ENCODE data around the gene REXO4.

Gene REXO4

DNA sequence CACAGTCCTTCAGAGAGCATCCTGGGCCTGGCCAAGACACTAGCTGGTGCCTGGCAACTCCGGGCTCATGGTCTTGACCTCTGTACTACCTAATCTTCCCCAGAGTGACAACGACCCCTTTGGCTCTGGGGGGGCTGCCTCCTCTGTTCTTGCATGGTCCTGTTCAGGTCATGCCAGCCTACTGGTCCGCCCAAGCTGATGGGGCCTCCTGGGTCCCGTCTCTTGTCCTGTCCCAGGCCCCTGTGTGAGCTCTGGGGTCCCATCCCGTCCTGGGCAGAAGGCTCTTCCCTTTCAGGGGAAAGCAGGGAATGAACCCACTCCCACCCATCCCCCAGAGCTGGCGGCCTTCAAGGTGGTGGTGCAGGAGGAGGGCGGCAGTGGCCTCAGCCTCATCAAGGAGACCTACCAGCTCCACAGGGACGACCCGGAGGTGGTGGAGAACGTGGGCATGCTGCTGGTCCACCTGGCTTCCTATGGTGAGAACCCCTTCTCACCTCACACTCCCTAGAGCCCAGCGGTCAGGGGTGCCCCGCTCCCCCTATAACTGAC is 13.3 kb downstream of the REXO4 start:
- ATAC-seq (ENCODE audit: low read depth) (no peak), DNase-seq (ENCODE audit: low spot score) (peak; percentile 46)
- no peak overlapping the region for H3K4me3 ChIP-seq (ENCODE audit: severe bottlenecking)
- H3K27ac ChIP-seq (ENCODE audit: poor library complexity, severe bottlenecking), result no peak overlapping the region
- TF ChIP-seq, protein P1, sequence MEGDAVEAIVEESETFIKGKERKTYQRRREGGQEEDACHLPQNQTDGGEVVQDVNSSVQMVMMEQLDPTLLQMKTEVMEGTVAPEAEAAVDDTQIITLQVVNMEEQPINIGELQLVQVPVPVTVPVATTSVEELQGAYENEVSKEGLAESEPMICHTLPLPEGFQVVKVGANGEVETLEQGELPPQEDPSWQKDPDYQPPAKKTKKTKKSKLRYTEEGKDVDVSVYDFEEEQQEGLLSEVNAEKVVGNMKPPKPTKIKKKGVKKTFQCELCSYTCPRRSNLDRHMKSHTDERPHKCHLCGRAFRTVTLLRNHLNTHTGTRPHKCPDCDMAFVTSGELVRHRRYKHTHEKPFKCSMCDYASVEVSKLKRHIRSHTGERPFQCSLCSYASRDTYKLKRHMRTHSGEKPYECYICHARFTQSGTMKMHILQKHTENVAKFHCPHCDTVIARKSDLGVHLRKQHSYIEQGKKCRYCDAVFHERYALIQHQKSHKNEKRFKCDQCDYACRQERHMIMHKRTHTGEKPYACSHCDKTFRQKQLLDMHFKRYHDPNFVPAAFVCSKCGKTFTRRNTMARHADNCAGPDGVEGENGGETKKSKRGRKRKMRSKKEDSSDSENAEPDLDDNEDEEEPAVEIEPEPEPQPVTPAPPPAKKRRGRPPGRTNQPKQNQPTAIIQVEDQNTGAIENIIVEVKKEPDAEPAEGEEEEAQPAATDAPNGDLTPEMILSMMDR (IDR thresholded peaks at IDR 0.05; ENCODE audit: poor library complexity, severe bottlenecking), result no peak
- H3K9me3 ChIP-seq (ENCODE audit: severe bottlenecking), result no peaks in the 10 kb centered on the region
- H3K4me1 ChIP-seq (ENCODE audit: insufficient read depth, poor library complexity, severe bottlenecking), result no peaks in the 10 kb centered on the region
- peaks cover 45% of the 10 kb centered on the region for H3K36me3 ChIP-seq (ENCODE audit: low read depth)
- H3K27me3 ChIP-seq (ENCODE audit: insufficient read depth, poor library complexity, severe bottlenecking), result no peaks in the 10 kb centered on the region

DNA sequence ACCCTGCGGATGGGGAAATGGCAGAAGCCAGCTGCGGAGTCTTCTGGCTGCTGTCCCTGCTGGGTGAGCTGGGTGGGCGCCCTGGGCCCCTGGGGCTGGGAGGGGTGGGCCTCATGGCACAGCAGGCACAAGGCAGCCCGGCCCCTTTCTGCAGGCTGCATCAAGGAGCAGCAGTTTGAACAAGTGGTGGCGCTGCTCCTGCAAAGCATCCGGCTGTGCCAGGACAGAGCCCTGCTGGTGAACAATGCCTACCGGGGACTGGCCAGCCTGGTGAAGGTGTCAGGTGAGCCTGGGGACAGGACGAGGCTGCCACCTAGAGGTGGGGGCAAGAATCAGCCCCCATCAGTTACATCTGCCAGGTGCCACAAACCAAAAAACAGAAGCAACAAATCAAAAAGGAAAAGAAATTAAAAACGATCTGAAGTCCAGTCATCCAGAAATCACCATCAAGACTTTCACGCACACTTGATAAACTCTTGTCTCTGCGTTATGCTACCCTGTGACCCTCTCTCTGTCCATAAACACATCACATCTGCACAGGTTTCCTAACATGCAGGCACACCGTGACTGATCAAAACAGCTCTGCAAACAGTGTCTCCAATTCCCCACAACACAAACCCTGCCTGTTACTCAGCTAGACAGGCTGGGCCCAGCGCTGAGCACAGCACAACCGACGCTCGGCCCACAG is 13.9 kb downstream of the REXO4 start:
- DNase-seq (ENCODE audit: low spot score), result peak; percentile 61
- no peak overlapping the region for H3K27ac ChIP-seq (ENCODE audit: poor library complexity, severe bottlenecking)
- H3K4me1 ChIP-seq (ENCODE audit: insufficient read depth, poor library complexity, severe bottlenecking), result no peaks in the 10 kb centered on the region
- H3K9me3 ChIP-seq (ENCODE audit: severe bottlenecking), result no peaks in the 10 kb centered on the region
- H3K4me3 ChIP-seq (ENCODE audit: severe bottlenecking), result no peak overlapping the region
- TF ChIP-seq, protein P1 (IDR thresholded peaks at IDR 0.05; ENCODE audit: poor library complexity, severe bottlenecking), result peak; percentile 62
- peaks cover 39% of the 10 kb centered on the region for H3K36me3 ChIP-seq (ENCODE audit: low read depth)
- peak; percentile 16; the same call in 1 of the 3 replicates for ATAC-seq (ENCODE audit: low read depth)
- no peaks in the 10 kb centered on the region for H3K27me3 ChIP-seq (ENCODE audit: insufficient read depth, poor library complexity, severe bottlenecking)

DNA sequence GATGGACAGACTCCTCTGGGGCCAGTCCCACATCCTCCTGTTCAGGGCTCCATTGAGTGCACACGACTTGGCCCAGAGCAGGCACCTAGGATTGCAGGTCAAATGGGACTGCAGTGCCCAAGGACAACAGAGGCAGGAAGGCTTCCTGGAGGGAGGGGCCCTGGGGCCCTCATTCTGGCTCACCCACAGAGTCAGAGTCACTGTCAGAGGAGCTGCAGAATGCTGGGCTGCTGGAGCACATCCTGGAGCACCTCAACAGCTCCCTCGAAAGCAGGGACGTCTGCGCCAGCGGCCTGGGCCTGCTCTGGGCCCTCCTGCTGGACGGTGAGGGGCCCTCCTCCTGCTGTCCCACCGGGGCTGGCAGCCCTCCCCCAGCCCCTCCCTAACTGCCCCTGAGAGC is 15.1 kb downstream of the REXO4 start:
- DNase-seq (ENCODE audit: low spot score), result no peak
- Histone ChIP-seq H3K36me3 (ENCODE audit: low read depth) (peaks cover 27% of the 10 kb centered on the region), H3K9me3 (ENCODE audit: severe bottlenecking) (no peaks in the 10 kb centered on the region), H3K27me3 (ENCODE audit: insufficient read depth, poor library complexity, severe bottlenecking) (no peaks in the 10 kb centered on the region), H3K4me3 (ENCODE audit: severe bottlenecking) (no peak overlapping the region), H3K4me1 (ENCODE audit: insufficient read depth, poor library complexity, severe bottlenecking) (no peaks in the 10 kb centered on the region), H3K27ac (ENCODE audit: poor library complexity, severe bottlenecking) (no peak overlapping the region)
- ATAC-seq (ENCODE audit: low read depth), result no peak
- TF ChIP-seq, protein P1 (IDR thresholded peaks at IDR 0.05; ENCODE audit: poor library complexity, severe bottlenecking), result no peak

DNA sequence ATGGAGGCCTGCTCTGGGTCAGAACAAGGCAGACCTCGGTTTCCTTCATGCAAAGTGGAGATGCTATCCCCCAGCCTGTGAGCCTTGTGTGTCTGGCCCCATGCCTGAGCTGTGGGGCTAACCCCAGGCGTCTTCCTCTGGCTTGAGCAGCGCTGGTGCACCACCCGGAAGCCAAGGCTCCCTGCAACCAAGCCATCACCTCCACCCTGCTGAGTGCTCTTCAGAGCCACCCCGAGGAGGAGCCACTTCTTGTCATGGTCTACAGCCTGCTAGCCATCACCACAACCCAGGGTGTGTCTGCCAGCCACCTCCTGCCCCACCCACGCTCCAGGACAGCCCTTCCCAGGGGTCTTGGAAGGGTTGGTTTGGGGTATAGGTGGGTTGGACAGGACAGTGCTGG is 16.2 kb downstream of the REXO4 start:
- no peaks in the 10 kb centered on the region for H3K27me3 ChIP-seq (ENCODE audit: insufficient read depth, poor library complexity, severe bottlenecking)
- no peak for ATAC-seq (ENCODE audit: low read depth)
- no peaks in the 10 kb centered on the region for H3K4me1 ChIP-seq (ENCODE audit: insufficient read depth, poor library complexity, severe bottlenecking)
- no peak for DNase-seq (ENCODE audit: low spot score)
- H3K9me3 ChIP-seq (ENCODE audit: severe bottlenecking), result no peaks in the 10 kb centered on the region
- peaks cover 20% of the 10 kb centered on the region for H3K36me3 ChIP-seq (ENCODE audit: low read depth)
- no peak overlapping the region for H3K4me3 ChIP-seq (ENCODE audit: severe bottlenecking)
- H3K27ac ChIP-seq (ENCODE audit: poor library complexity, severe bottlenecking), result no peak overlapping the region
- TF ChIP-seq, protein P1 (IDR thresholded peaks at IDR 0.05; ENCODE audit: poor library complexity, severe bottlenecking), result no peak

DNA sequence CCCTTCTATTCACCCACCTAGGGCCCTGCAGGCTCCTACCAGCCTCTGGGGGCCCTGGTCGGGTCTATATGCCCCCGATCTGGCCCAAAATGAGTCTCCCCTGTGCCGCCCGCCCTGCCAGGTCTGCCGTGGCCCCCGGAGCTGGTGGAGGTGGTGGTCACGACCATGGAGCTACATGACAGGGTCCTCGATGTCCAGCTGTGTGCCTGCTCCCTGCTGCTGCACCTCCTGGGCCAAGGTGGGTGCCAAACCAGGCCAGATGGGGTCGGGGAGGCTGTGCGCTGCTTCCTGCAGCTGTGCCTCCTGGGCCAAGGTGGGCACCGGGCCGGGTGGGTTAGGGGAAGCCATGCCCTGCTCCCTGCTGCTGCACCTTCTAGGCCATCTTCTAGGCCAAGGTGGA is 17.5 kb downstream of the REXO4 start:
- Histone ChIP-seq H3K27ac (ENCODE audit: poor library complexity, severe bottlenecking) (no peak overlapping the region), H3K4me3 (ENCODE audit: severe bottlenecking) (no peak overlapping the region), H3K27me3 (ENCODE audit: insufficient read depth, poor library complexity, severe bottlenecking) (no peaks in the 10 kb centered on the region), H3K4me1 (ENCODE audit: insufficient read depth, poor library complexity, severe bottlenecking) (no peaks in the 10 kb centered on the region), H3K36me3 (ENCODE audit: low read depth) (peaks cover 7% of the 10 kb centered on the region), H3K9me3 (ENCODE audit: severe bottlenecking) (no peaks in the 10 kb centered on the region)
- no peak for ATAC-seq (ENCODE audit: low read depth)
- DNase-seq (ENCODE audit: low spot score), result peak; percentile 51
- TF ChIP-seq, protein P1 (IDR thresholded peaks at IDR 0.05; ENCODE audit: poor library complexity, severe bottlenecking), result no peak

Measured in RWPE2 (cell line).